ENCODE measurements around the gene OSBPL1A. TPM values are rescaled to one million over a fixed set of nuclear protein-coding genes. Genes with fewer than 3 reads are reported as not detected.

OSBPL1A gene
- total and polyA plus RNA-seq, 11 donors = 32.8 to 85.4 (median 71.0) TPM

- Histone ChIP-seq H3K27ac (no peak overlapping the region), H3K4me3 (no peak overlapping the region), H3K4me1 (peaks cover 0 to 24% (median 11%) of the 10 kb centered on the region in 12 donors), H3K36me3 (no peaks in the 10 kb centered on the region), H3K27me3 (no peaks in the 10 kb centered on the region), H3K9me3 (no peaks in the 10 kb centered on the region)
- no peak for DNase-seq
- 97 to 98% (median 97%) methylated on average over 3 of the region's 3 CpGs for WGBS, 4 donors
- intact Hi-C loops (cut with DNase I) = loop anchor here in 2 of 10 donors (5.0 to 10.0 kb wide), 3 partner anchors 64 to 146 kb away; partner anchors contain the start of gene IMPACT (in 1 of the 2)
- TF ChIP-seq CTCF (IDR thresholded peaks at IDR 0.05) = no peak
- TF ChIP-seq POLR2A (IDR thresholded peaks at IDR 0.05) = no peak
- no peak for ATAC-seq
Observed at GRCh38 chr18:24278591-24278990, 119.0 kb downstream of the OSBPL1A start.

GRCh38 chr18:24277516-24278195, 120.0 kb downstream of the OSBPL1A start:
- Histone ChIP-seq H3K9me3 (no peaks in the 10 kb centered on the region), H3K27me3 (no peaks in the 10 kb centered on the region), H3K4me1 (peaks cover 0 to 33% (median 15%) of the 10 kb centered on the region in 12 donors), H3K36me3 (no peaks in the 10 kb centered on the region), H3K27ac (no peak overlapping the region), H3K4me3 (no peak overlapping the region)
- intact Hi-C loops (cut with DNase I) = loop anchor here in 2 of 10 donors (5.0 to 10.0 kb wide), 3 partner anchors 63 to 147 kb away; partner anchors contain the start of gene IMPACT (in 1 of the 2)
- no peak for ATAC-seq
- no peak for DNase-seq
- 89 to 93% (median 91%) methylated on average over 4 of the region's 4 CpGs for WGBS, 4 donors
- no peak for TF ChIP-seq CTCF (IDR thresholded peaks at IDR 0.05)
- no peak for TF ChIP-seq POLR2A (IDR thresholded peaks at IDR 0.05)

- Histone ChIP-seq H3K27ac (no peak overlapping the region), H3K36me3 (no peaks in the 10 kb centered on the region), H3K27me3 (no peaks in the 10 kb centered on the region), H3K9me3 (no peaks in the 10 kb centered on the region), H3K4me1 (peaks cover 0 to 38% (median 20%) of the 10 kb centered on the region in 12 donors), H3K4me3 (no peak overlapping the region)
- ATAC-seq (no peak), DNase-seq (no peak)
- intact Hi-C loops (cut with DNase I) = loop anchor here in 2 of 10 donors (5.0 to 10.0 kb wide), 3 partner anchors 62 to 148 kb away; partner anchors contain the start of gene IMPACT (in 1 of the 2)
- TF ChIP-seq CTCF (IDR thresholded peaks at IDR 0.05) = no peak
Observed at GRCh38 chr18:24276994-24277393, 120.6 kb downstream of the OSBPL1A start.

GRCh38 chr18:24274837-24275236, 122.8 kb downstream of the OSBPL1A start:
- ATAC-seq (peak in 1 of 4 donors; percentile 34), DNase-seq (peak in 4 of 5 donors; percentile 38 to 52 (median 49))
- TF ChIP-seq CTCF (IDR thresholded peaks at IDR 0.05) (no peak), POLR2A (IDR thresholded peaks at IDR 0.05) (no peak)
- Histone ChIP-seq H3K4me3 (peak overlapping the region in 4 of 12 donors; percentile 2 to 17 (median 8)), H3K27me3 (no peaks in the 10 kb centered on the region), H3K27ac (peak overlapping the region in 10 of 12 donors; percentile 16 to 84 (median 48)), H3K36me3 (no peaks in the 10 kb centered on the region), H3K9me3 (no peaks in the 10 kb centered on the region), H3K4me1 (peaks cover 0 to 50% (median 24%) of the 10 kb centered on the region in 12 donors)
- WGBS, 4 donors = 36 to 58% (median 46%) methylated on average over 3 of the region's 3 CpGs
- intact Hi-C loops (cut with DNase I) = loop anchor here in 8 of 10 donors (5.0 to 10.0 kb wide), 7 partner anchors 38 to 150 kb away; partner anchors contain the start of genes IMPACT (in 1 of the 8) and OSBPL1A (in 1 of the 8)

All from heart left ventricle (tissue), 16 donors.